ENCODE measurements around the gene DTX1. TPM values are rescaled to one million over a fixed set of nuclear protein-coding genes. Genes with fewer than 3 reads are reported as not detected.

The DTX1 gene
- total RNA-seq: 1.8 TPM in 2 replicates
- long read RNA-seq: 0 reads

DNA sequence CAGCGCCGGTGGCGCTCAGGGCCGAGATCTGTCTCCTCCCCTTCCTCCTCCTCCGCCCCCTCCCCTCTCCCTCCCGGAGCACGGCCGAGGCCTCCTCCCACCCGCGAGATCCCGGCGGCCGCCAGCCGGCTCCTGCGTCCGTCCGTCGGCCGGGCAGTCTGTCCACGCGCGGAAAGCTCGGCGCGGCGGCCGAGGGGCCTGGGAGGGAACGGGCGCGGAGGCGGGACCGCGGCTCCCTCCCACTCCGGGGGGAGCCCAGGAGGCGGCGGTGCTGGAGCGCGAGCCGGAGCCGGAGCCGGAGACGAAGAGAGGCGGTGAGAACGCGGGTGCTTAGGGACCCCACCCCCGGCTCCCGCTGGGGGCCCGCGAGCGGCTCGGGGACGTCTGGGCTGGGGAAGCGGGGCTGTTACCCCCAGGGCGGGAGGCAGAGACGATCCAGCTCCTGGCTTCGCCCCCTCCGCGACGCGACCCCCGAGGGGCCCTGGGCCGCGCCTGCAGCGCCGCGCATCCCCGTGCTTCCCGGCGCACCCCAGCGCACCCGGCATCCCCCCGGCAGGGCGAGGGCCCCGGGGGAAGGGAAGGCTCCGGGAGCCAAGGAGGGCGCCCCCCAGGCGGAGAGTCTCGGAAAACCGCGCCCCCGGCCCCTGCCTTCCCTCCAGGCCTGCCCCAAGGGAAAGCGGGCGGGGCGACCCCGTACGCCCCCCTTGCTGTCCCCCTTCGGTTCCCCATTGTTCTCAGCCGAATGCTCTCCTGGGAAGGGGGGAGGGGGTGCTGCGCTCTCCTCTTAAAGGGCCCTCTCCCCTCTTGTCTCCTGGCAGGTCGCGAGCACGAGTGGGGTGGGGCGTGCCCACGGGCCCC is at the start of gene DTX1:
TSS of gene DTX1 (plus strand) at position 100 of the 858 bp plus-strand sequence. CDS start 1,463 bp downstream, outside the sequence.
- no peak for DNase-seq (ENCODE audit: low spot score, unreplicated experiment)
- peaks cover 50% of the 10 kb centered on the region for H3K27me3 Mint-ChIP-seq

DNA sequence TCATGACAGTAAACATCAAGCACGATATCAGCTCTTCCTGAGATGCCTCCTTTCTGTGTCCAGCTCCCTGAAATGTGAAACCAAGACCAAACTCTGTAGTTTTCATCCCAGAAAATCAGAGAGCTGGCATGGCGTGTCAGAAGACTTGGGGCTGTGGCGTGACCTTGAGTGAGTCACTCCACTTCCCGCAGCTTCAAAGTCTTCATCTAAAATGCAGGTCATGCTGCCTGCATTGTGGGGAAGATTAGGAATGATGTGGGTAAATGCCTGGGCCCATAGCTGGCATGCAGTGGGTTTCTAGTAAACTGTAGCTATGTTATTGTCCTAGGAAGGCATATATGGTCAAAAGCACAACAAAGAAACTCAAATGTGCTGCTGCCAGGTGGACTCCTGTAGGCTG is 49.4 kb upstream of the DTX1 start:
- peaks cover 3% of the 10 kb centered on the region for H3K9me3 Mint-ChIP-seq (ENCODE audit: low read depth)
- no peak overlapping the region for H3K4me3 Mint-ChIP-seq (ENCODE audit: low read depth)
- no peak overlapping the region for H3K27ac Mint-ChIP-seq
- H3K4me1 Mint-ChIP-seq (ENCODE audit: low read depth): peaks cover 2% of the 10 kb centered on the region
- DNase-seq (ENCODE audit: low spot score, unreplicated experiment): no peak
- no peaks in the 10 kb centered on the region for H3K36me3 Mint-ChIP-seq (ENCODE audit: insufficient read depth)
- no peak for TF ChIP-seq CTCF (IDR thresholded peaks at IDR 0.05; ENCODE audit: unreplicated experiment)
- peaks cover 45% of the 10 kb centered on the region for H3K27me3 Mint-ChIP-seq

More for the DNA sequence above, at the start of gene DTX1:
- Mint-ChIP-seq H3K27ac (no peak within 1 kb of the TSS), H3K36me3 (ENCODE audit: insufficient read depth) (no peaks in the 10 kb centered on the region), H3K4me3 (ENCODE audit: low read depth) (peak within 1 kb of the TSS; percentile 55), H3K9me3 (ENCODE audit: low read depth) (no peaks in the 10 kb centered on the region), H3K4me1 (ENCODE audit: low read depth) (no peaks in the 10 kb centered on the region)
- TF ChIP-seq CTCF (IDR thresholded peaks at IDR 0.05; ENCODE audit: unreplicated experiment): no peak

DNA sequence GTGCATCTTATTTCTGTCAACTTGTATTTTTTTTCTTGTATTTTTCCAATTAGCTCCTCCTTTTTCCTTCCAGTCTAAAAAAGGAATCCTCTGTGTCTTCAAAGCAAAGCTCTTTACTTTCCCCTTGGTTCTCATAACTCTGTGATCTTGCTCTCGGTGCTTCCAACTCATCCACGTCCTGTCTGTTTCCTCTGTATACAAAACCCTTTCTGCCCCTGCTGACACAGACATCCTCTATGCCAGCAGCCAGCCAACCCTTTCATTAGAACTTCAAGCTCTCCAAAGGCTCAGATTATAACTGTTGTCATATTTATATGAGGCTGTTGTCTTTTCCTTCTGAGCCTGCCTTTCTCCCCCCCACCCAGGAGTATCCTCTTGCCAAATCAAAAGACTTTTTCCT is 45.8 kb upstream of the DTX1 start:
- Mint-ChIP-seq H3K27ac (no peak overlapping the region), H3K4me3 (ENCODE audit: low read depth) (no peak overlapping the region), H3K36me3 (ENCODE audit: insufficient read depth) (no peaks in the 10 kb centered on the region), H3K4me1 (ENCODE audit: low read depth) (no peaks in the 10 kb centered on the region), H3K27me3 (peaks cover 50% of the 10 kb centered on the region), H3K9me3 (ENCODE audit: low read depth) (peaks cover 3% of the 10 kb centered on the region)
- no peak for DNase-seq (ENCODE audit: low spot score, unreplicated experiment)
- TF ChIP-seq CTCF (IDR thresholded peaks at IDR 0.05; ENCODE audit: unreplicated experiment): no peak

- H3K36me3 Mint-ChIP-seq (ENCODE audit: insufficient read depth): no peaks in the 10 kb centered on the region
- peaks cover 41% of the 10 kb centered on the region for H3K27me3 Mint-ChIP-seq
- no peak for DNase-seq (ENCODE audit: low spot score, unreplicated experiment)
- no peak overlapping the region for H3K27ac Mint-ChIP-seq
- H3K9me3 Mint-ChIP-seq (ENCODE audit: low read depth): peaks cover 3% of the 10 kb centered on the region
- H3K4me3 Mint-ChIP-seq (ENCODE audit: low read depth): no peak overlapping the region
- no peak for TF ChIP-seq CTCF (IDR thresholded peaks at IDR 0.05; ENCODE audit: unreplicated experiment)
- H3K4me1 Mint-ChIP-seq (ENCODE audit: low read depth): no peaks in the 10 kb centered on the region
These were observed 42.0 kb upstream of the DTX1 start for GRCh38 chr12:113014565-113014964.

- Mint-ChIP-seq H3K4me3 (ENCODE audit: low read depth) (no peak overlapping the region), H3K36me3 (ENCODE audit: insufficient read depth) (no peaks in the 10 kb centered on the region), H3K27ac (no peak overlapping the region), H3K4me1 (ENCODE audit: low read depth) (peaks cover 4% of the 10 kb centered on the region), H3K9me3 (ENCODE audit: low read depth) (peaks cover under 1% of the 10 kb centered on the region), H3K27me3 (peaks cover 46% of the 10 kb centered on the region)
- DNase-seq (ENCODE audit: low spot score, unreplicated experiment): no peak
- no peak for TF ChIP-seq CTCF (IDR thresholded peaks at IDR 0.05; ENCODE audit: unreplicated experiment)
These were observed 39.7 kb upstream of the DTX1 start for GRCh38 chr12:113016796-113017195.

Data from progenitor cell of endocrine pancreas (in vitro differentiated cells).